Endothelial cell of umbilical vein (primary cell): ENCODE measurements around the gene MKLN1.

Experiments
- CTCF ChIP-seq, 2 donors: IDR thresholded peaks; 1 replicate in 1 of 2; 2 replicates in 1 of 2; pipeline ENCODE4 v1.5.1; 2011; ENCODE audit warnings: low read length in 2 of 2, mild to moderate bottlenecking in 2 of 2, moderate library complexity in 2 of 2, control low read depth in 1 of 2, inconsistent platforms in 1 of 2, low read depth in 1 of 2; ENCODE audit not compliant: insufficient read depth in 1 of 2; ENCODE audit errors: extremely low read depth in 1 of 2
- EZH2 ChIP-seq: IDR thresholded peaks from 2 replicates; pipeline ENCODE4 v1.6.1; 2012; ENCODE audit warnings: borderline replicate concordance, low read depth, mild to moderate bottlenecking, moderate library complexity, low read length, inconsistent platforms; ENCODE audit not compliant: severe bottlenecking

GRCh38 chr7:131341690-131342089 is 14.0 kb downstream of the MKLN1 start:
- TF ChIP-seq CTCF (IDR thresholded peaks at IDR 0.05; ENCODE audit: extremely low read depth in 1 of 2, insufficient read depth in 1 of 2, low read depth in 1 of 2, low read length in 2 of 2) (no peak), EZH2 (no peak)
